Smooth muscle cell (in vitro differentiated cells): ENCODE measurements around the gene CCDC138. TPM values are rescaled to one million over a fixed set of nuclear protein-coding genes. Genes with fewer than 3 reads are reported as not detected.

Experiments
- DNase-seq: peaks from one replicate; lab custom pipeline; 2025; ENCODE audit not compliant: unreplicated experiment; lab: John Stamatoyannopoulos, UW
- H2AFZ ChIP-seq: fragments of 200-600 bp; sonication (generic); 2 replicates; pipeline ENCODE4 v1.6.0; 2016; ENCODE audit warnings: antibody characterized with exemption, low read depth, mild to moderate bottlenecking
- H3F3A ChIP-seq: fragments of 200-600 bp; sonication (generic); 2 replicates; pipeline ENCODE4 v1.6.0; 2017; ENCODE audit warnings: antibody characterized with exemption, low read depth
- H3K27ac ChIP-seq: fragments of 200-600 bp; sonication (generic); 2 replicates; pipeline ENCODE4 v1.5.1; 2016; ENCODE audit warnings: low read depth, mild to moderate bottlenecking
- H3K27me3 ChIP-seq: fragments of 200-600 bp; sonication (generic); 2 replicates; pipeline ENCODE4 v1.6.1; 2016; ENCODE audit warnings: low read depth, mild to moderate bottlenecking
- H3K36me3 ChIP-seq: fragments of 200-600 bp; sonication (generic); 2 replicates; pipeline ENCODE4 v1.5.1; 2016; ENCODE audit warnings: low read depth
- H3K4me1 ChIP-seq: fragments of 200-600 bp; sonication (generic); 2 replicates; pipeline ENCODE4 v1.5.1; 2016; ENCODE audit warnings: low read depth
- H3K4me2 ChIP-seq: fragments of 200-600 bp; sonication (generic); 2 replicates; pipeline ENCODE4 v1.6.0; 2016; ENCODE audit warnings: mild to moderate bottlenecking
- H3K4me3 ChIP-seq: fragments of 200-600 bp; sonication (generic); 2 replicates; pipeline ENCODE4 v1.5.1; 2016; ENCODE audit warnings: mild to moderate bottlenecking
- H3K79me2 ChIP-seq: fragments of 200-600 bp; sonication (generic); 2 replicates; pipeline ENCODE4 v1.6.0; 2016; ENCODE audit warnings: low read depth, mild to moderate bottlenecking
- H3K9ac ChIP-seq: fragments of 200-600 bp; sonication (generic); 2 replicates; pipeline ENCODE4 v1.6.0; 2016; ENCODE audit warnings: low read depth
- H3K9me3 ChIP-seq: fragments of 200-600 bp; sonication (generic); replicated peaks from 2 replicates; pipeline ENCODE4 v1.5.1; 2016; ENCODE audit warnings: low read depth
- H4K20me1 ChIP-seq: fragments of 200-600 bp; sonication (generic); 2 replicates; pipeline ENCODE4 v1.6.0; 2016; ENCODE audit warnings: low read depth
- WGBS: methylation state at CpG from one replicate; pipeline ENCODE4 v1.1.7; 2016; ENCODE audit warnings: low lambda C conversion rate; 5-methylcytosine and 5-hydroxymethylcytosine counted together
- polyA plus RNA-seq: library from polyadenylated mRNA; unstranded; fragments of >200 nt; fragmentation: Nextera tagmentation; extraction: Ambion mirVana; gene quantifications from 2 replicates; pipeline ENCODE4 v1.2.1, GENCODE V29; 2016
- total RNA-seq: library from RNA; depleted of rRNA; stranded (reverse); fragments of >200 nt; gene quantifications from 2 replicates; pipeline ENCODE4 v1.2.3, GENCODE V29; 2014
- TF ChIP-seq, protein P1 (sequence below): fragments of 200-600 bp; sonication (generic); IDR thresholded peaks from 2 replicates; pipeline ENCODE4 v1.5.1; 2017; ENCODE audit warnings: borderline replicate concordance, mild to moderate bottlenecking, antibody characterized with exemption; ENCODE audit not compliant: insufficient read depth, poor library complexity, severe bottlenecking

CCDC138 gene
- total and polyA plus RNA-seq, 2 experiments from 2014 or later, result 2.7 to 5.9 TPM

- TF ChIP-seq, protein P1, sequence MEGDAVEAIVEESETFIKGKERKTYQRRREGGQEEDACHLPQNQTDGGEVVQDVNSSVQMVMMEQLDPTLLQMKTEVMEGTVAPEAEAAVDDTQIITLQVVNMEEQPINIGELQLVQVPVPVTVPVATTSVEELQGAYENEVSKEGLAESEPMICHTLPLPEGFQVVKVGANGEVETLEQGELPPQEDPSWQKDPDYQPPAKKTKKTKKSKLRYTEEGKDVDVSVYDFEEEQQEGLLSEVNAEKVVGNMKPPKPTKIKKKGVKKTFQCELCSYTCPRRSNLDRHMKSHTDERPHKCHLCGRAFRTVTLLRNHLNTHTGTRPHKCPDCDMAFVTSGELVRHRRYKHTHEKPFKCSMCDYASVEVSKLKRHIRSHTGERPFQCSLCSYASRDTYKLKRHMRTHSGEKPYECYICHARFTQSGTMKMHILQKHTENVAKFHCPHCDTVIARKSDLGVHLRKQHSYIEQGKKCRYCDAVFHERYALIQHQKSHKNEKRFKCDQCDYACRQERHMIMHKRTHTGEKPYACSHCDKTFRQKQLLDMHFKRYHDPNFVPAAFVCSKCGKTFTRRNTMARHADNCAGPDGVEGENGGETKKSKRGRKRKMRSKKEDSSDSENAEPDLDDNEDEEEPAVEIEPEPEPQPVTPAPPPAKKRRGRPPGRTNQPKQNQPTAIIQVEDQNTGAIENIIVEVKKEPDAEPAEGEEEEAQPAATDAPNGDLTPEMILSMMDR, result no peak
- Histone ChIP-seq H3F3A (no peaks in the 10 kb centered on the region), H3K27ac (no peak overlapping the region)
Observed at GRCh38 chr2:108813732-108814131, 27.2 kb downstream of the CCDC138 start.

DNA sequence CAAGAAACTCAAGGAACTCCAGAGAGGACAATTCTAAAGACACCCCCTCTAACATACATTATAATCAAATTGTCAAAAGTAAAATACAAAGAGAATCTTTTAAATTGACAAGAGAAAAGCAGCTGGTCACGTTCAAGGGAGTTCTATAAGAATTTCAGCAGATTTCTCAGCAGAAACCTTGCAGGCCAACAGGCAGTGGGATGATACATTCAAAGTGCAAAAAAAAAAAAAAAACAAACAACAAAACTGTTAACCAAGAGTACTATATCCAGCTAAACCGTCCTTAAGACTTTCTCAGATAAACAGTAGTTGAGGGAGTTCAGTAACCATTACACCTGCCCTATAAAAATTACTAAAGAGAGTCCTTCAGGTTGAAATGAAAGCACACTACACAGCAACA is 33.9 kb downstream of the CCDC138 start:
- WGBS, result 100% methylated on average over 2 of the region's 2 CpGs
- H3K9ac ChIP-seq, result no peak overlapping the region
- no peaks in the 10 kb centered on the region for H4K20me1 ChIP-seq
- H3K36me3 ChIP-seq, result peaks cover 21% of the 10 kb centered on the region
- peaks cover 10% of the 10 kb centered on the region for H3K9me3 ChIP-seq
- no peak for DNase-seq
- H3K79me2 ChIP-seq, result no peaks in the 10 kb centered on the region
- no peak overlapping the region for H3K4me3 ChIP-seq
- H3K27ac ChIP-seq, result no peak overlapping the region
- no peak overlapping the region for H3K4me2 ChIP-seq
- no peaks in the 10 kb centered on the region for H3K27me3 ChIP-seq
- H3K4me1 ChIP-seq, result no peaks in the 10 kb centered on the region
- TF ChIP-seq, protein P1, result no peak
- no peaks in the 10 kb centered on the region for H3F3A ChIP-seq
- no peak overlapping the region for H2AFZ ChIP-seq

More at GRCh38 chr2:108813732-108814131, 27.2 kb downstream of the CCDC138 start:
- H3K4me2 ChIP-seq, result no peak overlapping the region
- H3K36me3 ChIP-seq, result peaks cover 11% of the 10 kb centered on the region
- peaks cover 18% of the 10 kb centered on the region for H3K79me2 ChIP-seq
- H3K4me1 ChIP-seq, result no peaks in the 10 kb centered on the region
- WGBS, result 100% methylated on average over 1 of the region's 1 CpG
- H2AFZ ChIP-seq, result no peak overlapping the region
- H3K9ac ChIP-seq, result no peak overlapping the region
- peaks cover 13% of the 10 kb centered on the region for H3K9me3 ChIP-seq
- DNase-seq, result no peak
- no peak overlapping the region for H3K4me3 ChIP-seq
- H3K27me3 ChIP-seq, result no peaks in the 10 kb centered on the region
- H4K20me1 ChIP-seq, result no peaks in the 10 kb centered on the region

DNA sequence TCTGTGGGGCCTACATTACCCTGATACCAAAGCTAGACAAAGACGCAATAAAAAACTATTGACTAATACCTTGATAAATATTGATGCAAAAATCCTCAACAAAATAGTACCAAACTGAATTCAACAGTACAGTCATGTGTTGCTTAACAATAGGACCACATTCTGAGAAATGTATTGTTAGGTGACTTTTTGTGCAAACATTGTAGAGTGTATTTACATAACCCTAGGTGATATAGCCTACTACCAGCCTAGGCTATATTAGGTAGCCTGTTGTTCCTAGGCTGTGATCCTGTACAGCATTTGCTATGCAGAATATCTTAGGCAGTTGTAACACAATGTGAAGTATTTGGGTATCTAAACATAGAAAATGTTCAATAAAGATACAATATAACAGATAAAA is 36.7 kb downstream of the CCDC138 start:
- Histone ChIP-seq H3K9ac (no peak overlapping the region), H3K27ac (no peak overlapping the region), H3K27me3 (no peaks in the 10 kb centered on the region), H2AFZ (no peak overlapping the region), H3K36me3 (peaks cover 18% of the 10 kb centered on the region), H3K4me2 (no peak overlapping the region), H3K4me1 (no peaks in the 10 kb centered on the region), H4K20me1 (no peaks in the 10 kb centered on the region), H3K9me3 (peaks cover 10% of the 10 kb centered on the region), H3F3A (no peaks in the 10 kb centered on the region), H3K4me3 (no peak overlapping the region), H3K79me2 (no peaks in the 10 kb centered on the region)
- 100% methylated on average over 1 of the region's 1 CpG for whole genome bisulfite sequencing
- TF ChIP-seq, protein P1, result no peak
- no peak for DNase-seq

DNA sequence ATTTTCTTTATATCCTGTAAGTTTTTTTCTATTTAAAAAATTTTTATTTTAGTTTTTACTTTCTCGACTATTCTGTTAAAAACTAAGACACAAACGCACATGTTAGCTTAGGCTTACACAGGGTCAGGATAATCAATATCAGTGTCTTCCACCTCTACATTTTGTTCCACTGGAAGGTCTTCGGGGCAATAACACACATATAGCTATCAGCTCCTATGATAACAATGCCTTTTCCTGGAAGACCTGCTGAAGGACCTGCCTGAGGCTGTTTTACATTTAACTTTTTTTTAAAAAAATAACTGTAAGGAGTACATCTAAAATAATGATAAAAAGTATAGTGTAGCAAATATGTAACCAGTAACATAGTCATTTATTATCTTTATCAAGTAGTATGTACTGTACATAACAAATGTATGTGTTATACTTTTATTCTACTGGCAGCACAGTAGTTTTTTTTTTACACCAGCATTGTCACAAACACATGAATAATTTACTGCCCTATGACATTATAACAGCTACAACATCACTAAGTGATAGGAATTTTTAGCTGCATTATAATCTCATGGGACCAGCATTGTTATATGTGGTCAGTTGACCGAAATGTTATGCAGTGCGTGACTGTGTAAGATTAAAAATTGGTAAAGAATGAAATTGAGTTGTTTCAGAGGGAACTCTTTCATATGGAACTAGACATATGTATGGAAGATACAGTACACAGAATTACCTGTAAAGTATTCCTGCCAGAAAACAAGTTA is 37.9 kb downstream of the CCDC138 start:
- TF ChIP-seq, protein P1, result no peak
- DNase-seq, result no peak
- no peaks in the 10 kb centered on the region for H3K27me3 ChIP-seq
- no peak overlapping the region for H3K4me2 ChIP-seq
- H3K4me3 ChIP-seq, result no peak overlapping the region
- H3K4me1 ChIP-seq, result no peaks in the 10 kb centered on the region
- peaks cover 10% of the 10 kb centered on the region for H3K9me3 ChIP-seq
- H2AFZ ChIP-seq, result no peak overlapping the region
- H3F3A ChIP-seq, result no peaks in the 10 kb centered on the region
- H3K9ac ChIP-seq, result no peak overlapping the region
- no peaks in the 10 kb centered on the region for H4K20me1 ChIP-seq
- H3K79me2 ChIP-seq, result no peaks in the 10 kb centered on the region
- no peak overlapping the region for H3K27ac ChIP-seq
- 96% methylated on average over 5 of the region's 5 CpGs for WGBS
- H3K36me3 ChIP-seq, result peaks cover 13% of the 10 kb centered on the region
